B cell (primary cell): Measurements from ENCODE around the gene TMEM208. TPM values are rescaled to one million over a fixed set of nuclear protein-coding genes. Genes with fewer than 3 reads are reported as not detected.
A peak's percentile ranks its signal among the peaks of the same experiment; 100 is the strongest.

ENCODE experiments used
- ATAC-seq: fragments of 200-7000 bp; cut with Tn5 transposase; one replicate; pipeline ENCODE4 v1.10.0; 2021; ENCODE audit warnings: low read depth, mild to moderate bottlenecking, moderate number of reproducible peaks, moderate library complexity
- CTCF ChIA-PET: fragments of 350-600 bp; sonication (Branson Sonifier 250); formaldehyde crosslinking; loops from one replicate; lab custom pipeline; 2021; ENCODE audit warnings: antibody characterized with exemption, inconsistent platforms; lab: Charles Lee
- POLR2A ChIA-PET: fragments of 350-600 bp; sonication (Branson Sonifier 250); formaldehyde crosslinking; loops from one replicate; lab custom pipeline; 2021; ENCODE audit warnings: antibody characterized with exemption; lab: Charles Lee
- DNase-seq: peaks from one replicate; pipeline ENCODE4 v3.0.0; 2013
- H2AFZ ChIP-seq: 2 replicates; pipeline ENCODE4 v1.6.1; 2012; ENCODE audit warnings: mild to moderate bottlenecking, low read depth, low read length; ENCODE audit not compliant: insufficient read depth, poor library complexity, severe bottlenecking
- H3K27ac ChIP-seq, 2 donors: 1 replicate in 1 of 2; 2 replicates in 1 of 2; pipeline ENCODE4 v1.5.1; 2012 to 2013; ENCODE audit warnings: low read length in 2 of 2, mild to moderate bottlenecking in 2 of 2, moderate library complexity in 1 of 2
- H3K27me3 ChIP-seq, 4 experiments: fragments of 200-600 bp in 1 of 4; sonication (generic) in 1 of 4; replicated peaks in 1 of 4; 1 replicate in 2 of 4; 2 replicates in 2 of 4; pipeline versions ENCODE4 v1.6.1 to v1.7.0; 2013 to 2016; ENCODE audit warnings: low read length in 3 of 4, mild to moderate bottlenecking in 2 of 4, mixed read lengths in 1 of 4, moderate library complexity in 1 of 4; ENCODE audit not compliant: insufficient read depth in 4 of 4, control insufficient read depth in 3 of 4; ENCODE audit errors: control extremely low read depth in 1 of 4
- H3K36me3 ChIP-seq, 2 experiments: replicated peaks in 1 of 2; 1 replicate in 1 of 2; 2 replicates in 1 of 2; pipeline versions ENCODE4 v1.6.1 to v1.7.1; 2013; ENCODE audit warnings: low read length in 1 of 2; ENCODE audit not compliant: insufficient read depth in 2 of 2, control insufficient read depth in 1 of 2; ENCODE audit errors: control extremely low read depth in 1 of 2, extremely low read depth in 1 of 2
- H3K4me1 ChIP-seq, 2 donors: fragments of 200-600 bp in 1 of 2; sonication (generic) in 1 of 2; 1 replicate in 1 of 2; 2 replicates in 1 of 2; pipeline versions ENCODE4 v1.5.1 to v1.6.1; 2013 to 2017; ENCODE audit warnings: low read length in 2 of 2; ENCODE audit not compliant: control insufficient read depth in 2 of 2, insufficient read depth in 2 of 2
- H3K4me2 ChIP-seq: replicated peaks from 2 replicates; pipeline ENCODE3; 2012; ENCODE audit warnings: mild to moderate bottlenecking, low read depth, low read length; ENCODE audit not compliant: poor library complexity, severe bottlenecking
- H3K4me3 ChIP-seq, 5 experiments: fragments of 200-600 bp in 1 of 5; sonication (generic) in 1 of 5; 1 replicate in 3 of 5; 2 replicates in 2 of 5; pipeline versions ENCODE4 v1.5.1 to v1.7.0; 2011 to 2016; ENCODE audit warnings: low read length in 4 of 5, mild to moderate bottlenecking in 4 of 5, low read depth in 2 of 5, control low read depth in 1 of 5, moderate library complexity in 1 of 5; ENCODE audit not compliant: insufficient read depth in 1 of 5; ENCODE audit errors: control extremely low read depth in 1 of 5, extremely low read depth in 1 of 5
- H3K79me2 ChIP-seq: fragments of 200-600 bp; sonication (generic); one replicate; pipeline ENCODE4 v1.6.0; 2016; ENCODE audit warnings: low read length; ENCODE audit not compliant: control insufficient read depth, insufficient read depth
- H3K9ac ChIP-seq: fragments of 200-600 bp; sonication (generic); 2 replicates; pipeline ENCODE4 v1.6.1; 2017; ENCODE audit warnings: mild to moderate bottlenecking, low read length, moderate library complexity
- H3K9me3 ChIP-seq, 3 donors: one replicate each; pipeline versions ENCODE4 v1.6.1 to v1.7.1; 2013; ENCODE audit warnings: low read length in 2 of 3; ENCODE audit not compliant: control insufficient read depth in 2 of 3, insufficient read depth in 1 of 3; ENCODE audit errors: control extremely low read depth in 1 of 3
- H4K20me1 ChIP-seq: 2 replicates; pipeline ENCODE4 v1.6.0; 2012; ENCODE audit warnings: mild to moderate bottlenecking, low read length; ENCODE audit not compliant: insufficient read depth, control insufficient read depth, poor library complexity, severe bottlenecking
- H3K27ac Mint-ChIP-seq: one replicate; pipeline ENCODE4 v1.8.0; 2021; ENCODE audit warnings: mixed read lengths
- H3K27me3 Mint-ChIP-seq: one replicate; pipeline ENCODE4 v1.8.0; 2021; ENCODE audit warnings: mixed read lengths
- H3K4me1 Mint-ChIP-seq: one replicate; pipeline ENCODE4 v1.8.0; 2021; ENCODE audit warnings: mixed read lengths
- H3K4me3 Mint-ChIP-seq: one replicate; pipeline ENCODE4 v1.8.0; 2021; ENCODE audit warnings: mixed read lengths
- H3K9me3 Mint-ChIP-seq: one replicate; pipeline ENCODE4 v1.8.0; 2022; ENCODE audit warnings: mixed read lengths; ENCODE audit not compliant: insufficient read depth
- CTCF ChIP-seq: fragments of 200-600 bp; IDR thresholded peaks from one replicate; pipeline ENCODE4 v1.8.0; 2022; ENCODE audit warnings: antibody characterized with exemption, mild to moderate bottlenecking
- EZH2 ChIP-seq: IDR thresholded peaks from 2 replicates; pipeline ENCODE4 v1.6.1; 2012; ENCODE audit warnings: borderline replicate concordance, low read depth, mild to moderate bottlenecking, moderate library complexity, low read length; ENCODE audit not compliant: insufficient read depth, poor library complexity, severe bottlenecking
- WGBS: methylation state at CpG from one replicate; pipeline ENCODE4 v1.1.5; 2013; ENCODE audit warnings: missing lambda C conversion rate; ENCODE audit not compliant: insufficient coverage; 5-methylcytosine and 5-hydroxymethylcytosine counted together
- intact Hi-C: fragments of 100-400 bp; cut with micrococcal nuclease; formaldehyde crosslinking; loops from one replicate; pipeline ENCODE4 v1.10.0; 2022
- polyA plus RNA-seq: library from polyadenylated mRNA; depleted of rRNA; stranded (reverse); fragments of >200 nt; gene quantifications from 2 replicates; pipeline ENCODE4 v1.2.3, GENCODE V29; 2012
- total RNA-seq, 2 donors: library from RNA; stranded (reverse); fragments of 120-200 nt in 1 of 2; gene quantifications; 1 replicate in 1 of 2; 2 replicates in 1 of 2; pipeline versions ENCODE4 v1.2.3 to v1.2.4, GENCODE V29; 2013 to 2022

Gene TMEM208
- total and polyA plus RNA-seq, 2 donors (not counting 1 experiment from before 2014, with no cell fraction given), result 36.1 to 40.4 TPM

GRCh38 chr16:67183627-67184452, 43.1 kb upstream of the TMEM208 start, which contains the start of gene MATCAP1:
TSS of gene MATCAP1 (minus strand) at chr16:67183963. CDS start at chr16:67180610, 3,353 bp downstream.
- Histone ChIP-seq H3K9ac (peak within 1 kb of the TSS; percentile 86), H3K4me1 (peaks cover 20 to 22% of the 10 kb centered on the region in 2 donors), H3K36me3 (no peaks in the 10 kb centered on the region), H3K4me3 (peak within 1 kb of the TSS; percentile 66 to 95 (median 76)), H3K27me3 (peaks cover 0 to 39% (median 8%) of the 10 kb centered on the region in 4 experiments), H3K79me2 (no peaks in the 10 kb centered on the region), H4K20me1 (no peaks in the 10 kb centered on the region), H2AFZ (peak within 1 kb of the TSS; percentile 88), H3K9me3 (peaks cover 0 to 3% (median 0%) of the 10 kb centered on the region in 3 donors), H3K4me2 (peak within 1 kb of the TSS; percentile 99), H3K27ac (peak within 1 kb of the TSS; percentile 76 to 96)
- peak; percentile 96 for ATAC-seq
- DNase-seq, result peak; percentile 98
- Mint-ChIP-seq H3K27ac (peak within 1 kb of the TSS; percentile 50), H3K4me3 (peak within 1 kb of the TSS; percentile 93), H3K27me3 (peaks cover 13% of the 10 kb centered on the region), H3K4me1 (peaks cover 13% of the 10 kb centered on the region), H3K9me3 (no peaks in the 10 kb centered on the region)
- TF ChIP-seq EZH2, result no peak
- TF ChIP-seq CTCF, result no peak
- CTCF ChIA-PET, result interaction anchor here (1.1 to 2.5 kb wide), 10 partner anchors 11 to 231 kb away, joined by 3 to 27 read pairs (median 7); partner anchors contain the start of genes FBXL8 and TRADD
- under 1% methylated on average over 77 of the region's 77 CpGs for WGBS
- intact Hi-C loops, result loop anchor here (1.0 to 2.0 kb wide), 7 partner anchors 8 to 237 kb away; partner anchors contain the start of genes CBFB, E2F4, FBXL8 and FHOD1
- POLR2A ChIA-PET, result interaction anchor here (0.6 to 1.1 kb wide), 2 partner anchors 23 to 60 kb away, joined by 3 to 4 read pairs; no protein-coding TSS in a partner anchor
